ENCODE data around the gene DPH2. TPM values are rescaled to one million over a fixed set of nuclear protein-coding genes. Genes with fewer than 3 reads are reported as not detected.

DPH2 gene
- polyA plus RNA-seq, 4 donors: 15.6 to 23.5 (median 20.5) TPM

- no peak for DNase-seq (ENCODE audit: low read depth in 4 of 4, low spot score in 3 of 4)
These were observed 5.9 kb upstream of the DPH2 start for GRCh38 chr1:43963890-43964289.

GRCh38 chr1:43965316-43965715 lies 4.5 kb upstream of the DPH2 start:
- no peak for DNase-seq (ENCODE audit: low read depth in 4 of 4, low spot score in 3 of 4)

- no peak for DNase-seq (ENCODE audit: low read depth in 4 of 4, low spot score in 3 of 4)
These were observed 1.4 kb upstream of the DPH2 start for GRCh38 chr1:43968348-43968948.

- DNase-seq (ENCODE audit: low read depth in 4 of 4, low spot score in 3 of 4): no peak
These were observed 429 bp upstream of the DPH2 start for GRCh38 chr1:43969416-43969745.

- DNase-seq (ENCODE audit: low read depth in 4 of 4, low spot score in 3 of 4): no peak
These were observed 692 bp downstream of the DPH2 start for GRCh38 chr1:43970502-43970901.

- DNase-seq (ENCODE audit: low read depth in 4 of 4, low spot score in 3 of 4): no peak
These were observed 1.1 kb downstream of the DPH2 start for GRCh38 chr1:43970911-43971310.

- no peak for DNase-seq (ENCODE audit: low read depth in 4 of 4, low spot score in 3 of 4)
These were observed 1.6 kb downstream of the DPH2 start for GRCh38 chr1:43971336-43971980.

GRCh38 chr1:43973981-43974442 lies 4.2 kb downstream of the DPH2 start:
- no peak for DNase-seq (ENCODE audit: low read depth in 4 of 4, low spot score in 3 of 4)

- DNase-seq (ENCODE audit: low read depth in 4 of 4, low spot score in 3 of 4): peak in 3 of 4 donors; percentile 76 to 87 (median 78)
These were observed 4.8 kb downstream of the DPH2 start, which contains the start of gene ATP6V0B for GRCh38 chr1:43974443-43975248. ATP6V0B (plus strand) TSS chr1:43974960; CDS start chr1:43975041, 81 bp downstream.

GRCh38 chr1:43975249-43975961 lies 5.6 kb downstream of the DPH2 start:
- no peak for DNase-seq (ENCODE audit: low read depth in 4 of 4, low spot score in 3 of 4)

GRCh38 chr1:43976045-43976444 lies 6.2 kb downstream of the DPH2 start:
- DNase-seq (ENCODE audit: low read depth in 4 of 4, low spot score in 3 of 4): no peak

GRCh38 chr1:43976890-43977289 lies 7.1 kb downstream of the DPH2 start:
- DNase-seq (ENCODE audit: low read depth in 4 of 4, low spot score in 3 of 4): no peak

GRCh38 chr1:43977376-43978263 lies 7.8 kb downstream of the DPH2 start:
- DNase-seq (ENCODE audit: low read depth in 4 of 4, low spot score in 3 of 4): no peak

- DNase-seq (ENCODE audit: low read depth in 4 of 4, low spot score in 3 of 4): no peak
These were observed 8.4 kb downstream of the DPH2 start for GRCh38 chr1:43978264-43978550.

GRCh38 chr1:43978551-43979260 lies 8.9 kb downstream of the DPH2 start, which contains the start of gene B4GALT2:
B4GALT2 (plus strand) TSS chr1:43979210; CDS start chr1:43981161, 1,951 bp downstream.
- DNase-seq (ENCODE audit: low read depth in 4 of 4, low spot score in 3 of 4): no peak

GRCh38 chr1:43979261-43979527 lies 9.4 kb downstream of the DPH2 start:
- DNase-seq (ENCODE audit: low read depth in 4 of 4, low spot score in 3 of 4): no peak

GRCh38 chr1:43979528-43980254 lies 9.9 kb downstream of the DPH2 start:
- DNase-seq (ENCODE audit: low read depth in 4 of 4, low spot score in 3 of 4): no peak

GRCh38 chr1:43980255-43981134 lies 10.7 kb downstream of the DPH2 start:
- DNase-seq (ENCODE audit: low read depth in 4 of 4, low spot score in 3 of 4): no peak
